Hematopoietic multipotent progenitor cell treated with erythropoietin and hydrocortisone succinate and interleukin-3 and kit ligand, for 8 days (in vitro differentiated cells): ENCODE data around the gene CRMP1.
A peak's percentile ranks its signal among the peaks of the same experiment; 100 is the strongest.

Experiments
- DNase-seq: peaks from one replicate; pipeline ENCODE4 v3.0.0-alpha.2; 2015

CRMP1 gene

DNA sequence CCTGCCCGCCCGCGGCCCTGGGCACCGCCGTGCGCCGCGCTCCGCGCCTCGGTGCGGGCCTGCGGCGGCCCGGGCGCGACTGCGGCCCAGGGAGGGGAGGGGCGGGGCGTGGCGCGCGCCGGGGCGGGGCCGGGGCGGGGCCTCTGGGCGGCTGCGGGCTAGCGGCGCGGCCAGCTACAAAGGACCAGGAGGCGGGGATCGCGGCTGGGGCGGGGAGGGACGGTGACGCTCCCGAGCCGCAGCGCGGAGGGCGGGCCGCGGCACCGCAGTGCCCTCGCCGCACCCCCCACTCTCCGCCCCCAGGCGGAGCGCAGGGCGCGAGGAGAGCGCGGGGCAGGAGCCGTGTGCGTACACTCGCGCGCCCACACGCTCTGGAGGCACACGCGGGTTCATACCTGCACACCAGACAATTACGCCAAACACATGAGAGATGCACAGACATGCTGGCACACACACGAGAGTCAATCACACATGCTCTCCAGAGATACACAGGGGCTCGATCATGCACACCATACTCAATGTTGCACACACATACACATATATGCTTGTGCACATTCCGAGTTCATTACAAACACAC, at the start of gene CRMP1:
Gene CRMP1 (minus strand): TSS at position 83 of the 577 bp plus-strand sequence. CDS start 117 bp downstream, outside the sequence.
- DNase-seq, result peak; percentile 24

DNA sequence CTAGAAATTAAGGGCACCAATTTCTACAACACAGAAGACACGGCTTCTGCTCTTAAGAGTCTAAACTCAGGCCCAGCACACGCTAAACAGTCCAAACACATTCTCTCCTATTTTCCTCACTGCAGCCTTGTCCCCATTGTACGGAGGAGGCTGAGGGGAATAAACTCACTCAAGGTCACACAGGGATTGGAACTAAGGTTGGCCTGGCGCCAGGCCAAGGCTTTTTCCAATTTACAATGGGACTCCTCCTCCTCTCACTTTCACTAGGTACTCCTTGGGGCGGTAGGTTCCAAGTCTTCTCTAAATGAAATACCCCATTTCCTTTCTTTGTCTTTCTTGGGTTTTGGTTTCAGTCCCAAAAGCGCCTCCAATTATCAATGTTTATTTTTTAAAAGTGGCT, 48.7 kb upstream of the CRMP1 start:
- no peak for DNase-seq

- DNase-seq, result no peak
Observed at GRCh38 chr4:5940470-5941203, 47.8 kb upstream of the CRMP1 start.

GRCh38 chr4:5933996-5934831, 41.3 kb upstream of the CRMP1 start:
- no peak for DNase-seq

DNA sequence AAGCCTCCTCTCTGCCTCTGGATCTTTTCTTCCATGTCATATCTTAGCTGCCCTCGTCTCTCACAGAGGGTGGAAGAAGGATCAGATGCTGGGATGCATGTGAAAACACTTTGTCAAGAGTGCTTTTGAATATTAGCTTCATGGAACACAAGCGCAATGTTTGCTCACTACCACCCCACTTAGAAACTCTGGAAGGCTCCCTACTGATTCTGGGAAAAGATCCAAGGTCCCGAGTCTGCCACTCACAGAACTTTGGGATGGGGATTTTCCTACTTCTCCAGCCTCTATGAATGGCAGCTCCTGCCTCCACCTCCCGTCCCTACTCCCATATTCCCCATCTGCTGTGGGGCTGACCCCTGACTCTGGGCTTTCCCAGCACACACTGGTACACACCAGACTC, 40.2 kb upstream of the CRMP1 start:
- no peak for DNase-seq

- DNase-seq, result no peak
Observed at GRCh38 chr4:5932035-5932568, 39.2 kb upstream of the CRMP1 start.

- DNase-seq, result no peak
Observed at GRCh38 chr4:5931526-5931925, 38.6 kb upstream of the CRMP1 start.

DNA sequence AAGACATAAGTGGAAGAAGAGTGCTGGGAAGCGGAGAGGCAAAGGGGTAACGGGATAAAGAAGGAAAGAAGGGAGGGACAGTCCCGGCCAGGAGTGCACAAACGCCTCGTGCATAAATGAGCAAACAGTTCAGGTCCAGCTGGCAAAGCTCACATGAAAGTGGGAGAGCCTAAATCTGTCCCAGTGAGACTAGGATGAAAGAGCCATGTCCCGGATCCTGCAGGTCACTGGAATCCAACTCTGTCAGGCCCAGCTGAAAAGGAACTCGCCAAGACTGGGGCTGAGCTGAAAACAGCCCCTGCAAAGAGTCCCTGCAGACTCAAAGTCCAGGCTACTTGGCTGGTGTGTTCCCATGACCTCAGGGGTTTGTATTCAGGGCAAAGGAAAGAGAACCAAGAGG, 38.0 kb upstream of the CRMP1 start:
- no peak for DNase-seq

GRCh38 chr4:5930456-5930855, 37.6 kb upstream of the CRMP1 start:
- no peak for DNase-seq

DNA sequence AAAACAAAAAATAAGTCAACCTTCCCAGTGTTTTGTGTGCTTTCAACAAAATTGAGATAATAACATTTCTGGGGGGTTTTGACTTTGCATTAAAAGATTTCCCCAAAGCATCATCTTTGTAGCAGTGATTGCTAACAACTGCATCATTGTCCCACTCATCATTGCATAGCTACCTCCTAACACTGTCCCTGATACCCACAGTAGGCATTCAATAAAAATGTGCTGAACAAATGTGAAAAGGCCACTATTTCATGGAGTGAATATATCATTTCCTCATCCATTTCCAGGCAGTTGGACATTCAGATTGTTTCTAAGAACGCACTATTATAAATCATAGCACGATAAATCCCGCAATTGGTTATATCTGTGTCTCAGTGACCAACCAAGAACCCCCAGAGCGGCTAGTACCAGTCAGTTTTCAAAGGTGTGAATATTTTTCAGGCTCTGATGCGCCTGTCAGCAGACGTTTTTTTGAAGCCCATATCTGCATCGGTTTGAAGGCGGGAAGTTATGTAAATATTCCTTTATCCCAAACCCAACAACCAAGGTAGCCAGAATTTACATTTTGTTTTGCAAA, 36.0 kb upstream of the CRMP1 start:
- DNase-seq, result no peak

GRCh38 chr4:5928274-5928673, 35.4 kb upstream of the CRMP1 start:
- no peak for DNase-seq

GRCh38 chr4:5927747-5928146, 34.9 kb upstream of the CRMP1 start:
- no peak for DNase-seq

DNA sequence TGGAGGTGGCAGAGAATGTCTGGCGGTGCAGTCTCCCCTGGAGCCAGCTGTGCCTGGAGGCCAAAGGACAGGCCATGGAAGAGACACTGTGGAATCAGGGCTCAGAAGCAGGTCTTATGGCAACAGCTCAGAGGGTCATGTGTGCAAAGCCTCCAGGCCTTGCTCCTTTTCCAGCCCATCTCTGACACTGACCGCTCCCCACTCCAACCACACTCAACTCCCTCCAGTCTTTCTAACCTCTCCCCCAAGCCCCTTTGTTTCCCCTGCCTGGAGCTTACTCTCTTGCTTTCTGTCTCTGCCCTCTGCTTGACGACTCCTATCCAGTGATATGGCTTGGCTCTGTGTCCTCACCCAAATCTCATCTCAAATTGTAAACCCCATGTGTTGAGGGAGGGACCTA, 34.2 kb upstream of the CRMP1 start:
- DNase-seq, result no peak

GRCh38 chr4:5926598-5926997, 33.7 kb upstream of the CRMP1 start:
- no peak for DNase-seq

GRCh38 chr4:5925419-5926200, 32.7 kb upstream of the CRMP1 start:
- DNase-seq, result no peak

DNA sequence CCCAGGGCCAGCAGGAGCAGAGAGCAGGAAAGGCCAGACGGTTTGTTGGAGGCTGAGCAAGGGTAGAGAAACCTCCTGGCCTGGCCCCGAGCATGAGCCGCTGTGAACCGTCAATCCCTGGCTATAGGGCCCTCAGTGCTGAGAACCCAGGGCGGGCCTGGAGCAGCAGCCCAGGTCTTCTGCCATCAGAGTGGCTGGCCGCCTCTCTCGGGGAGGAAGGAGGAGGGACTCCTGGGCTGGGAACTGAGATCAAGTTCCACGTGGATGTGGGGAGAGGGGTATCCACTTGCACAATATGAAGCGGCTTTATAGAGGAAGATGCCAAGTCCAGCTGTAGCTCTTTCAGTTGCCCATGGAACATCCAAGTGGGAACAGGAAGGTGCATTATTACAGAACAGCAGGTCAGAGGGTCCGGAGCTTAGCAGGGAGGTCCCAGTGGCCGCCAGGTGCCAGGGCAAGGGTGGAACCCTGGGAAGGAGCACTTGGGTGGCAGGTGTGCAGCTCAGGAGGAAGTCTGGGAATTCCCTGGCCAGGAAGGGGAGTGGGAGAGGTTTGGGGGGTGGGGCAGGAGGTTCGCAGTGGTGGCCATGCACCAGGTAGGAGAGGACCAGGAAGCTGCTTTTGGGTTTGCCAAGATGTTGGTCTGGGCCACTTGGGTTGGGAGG, 31.7 kb upstream of the CRMP1 start:
- DNase-seq, result no peak

DNA sequence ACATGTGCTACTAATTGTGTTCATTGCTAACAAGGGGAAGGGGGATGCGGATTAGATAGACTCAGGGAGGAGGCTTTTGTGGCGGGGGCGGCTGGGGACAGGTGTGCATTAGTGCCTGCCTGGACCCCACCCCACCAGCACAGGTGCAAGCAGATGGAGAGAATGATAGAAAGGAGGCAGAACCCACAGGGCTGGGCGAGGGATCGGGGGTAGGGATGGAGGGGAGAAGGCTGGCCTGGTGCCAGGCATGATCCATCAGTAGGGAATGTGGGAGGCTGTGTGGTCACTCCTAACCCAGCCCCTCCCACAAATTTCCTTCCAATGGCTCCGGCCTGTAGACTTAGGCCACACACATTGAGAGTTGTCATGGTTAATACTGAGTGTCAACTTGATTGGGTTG, 30.5 kb upstream of the CRMP1 start:
- no peak for DNase-seq

GRCh38 chr4:5922556-5922955, 29.7 kb upstream of the CRMP1 start:
- no peak for DNase-seq

GRCh38 chr4:5921981-5922380, 29.1 kb upstream of the CRMP1 start:
- DNase-seq, result no peak

- DNase-seq, result no peak
Observed at GRCh38 chr4:5921101-5921980, 28.5 kb upstream of the CRMP1 start.

- no peak for DNase-seq
Observed at GRCh38 chr4:5919571-5919970, 26.7 kb upstream of the CRMP1 start.
